Mesodermal cell (in vitro differentiated cells): Measurements from ENCODE around the gene GXYLT2.
"Not testable (repeated sequence)": the region's sequence is repeated elsewhere in the genome, so short reads cannot be mapped to it uniquely, and the experiment has no call there.

ENCODE experiments used
- H3K27ac ChIP-seq: 2 replicates; pipeline ENCODE4 v1.7.0; 2013; ENCODE audit warnings: mild to moderate bottlenecking, low read depth, low read length, moderate library complexity; ENCODE audit not compliant: severe bottlenecking
- H3K36me3 ChIP-seq: 2 replicates; pipeline ENCODE4 v1.7.1; 2013; ENCODE audit warnings: mild to moderate bottlenecking, low read length, moderate library complexity; ENCODE audit not compliant: control insufficient read depth, insufficient read depth
- H3K4me1 ChIP-seq: one replicate; pipeline ENCODE4 v1.7.1; 2013; ENCODE audit warnings: mild to moderate bottlenecking, low read length; ENCODE audit not compliant: insufficient read depth, control insufficient read depth, poor library complexity, severe bottlenecking
- H3K4me3 ChIP-seq: 2 replicates; pipeline ENCODE4 v1.7.0; 2013; ENCODE audit warnings: low read length, control low read depth, mild to moderate bottlenecking; ENCODE audit not compliant: insufficient read depth, poor library complexity, severe bottlenecking; ENCODE audit errors: extremely low read depth
- H3K9me3 ChIP-seq: 2 replicates; pipeline ENCODE4 v1.7.1; 2013; ENCODE audit warnings: mild to moderate bottlenecking, low read length, moderate library complexity; ENCODE audit not compliant: control insufficient read depth
- WGBS, 2 experiments: methylation state at CpG; one replicate each; pipeline ENCODE4 v1.1.5; 2013; ENCODE audit warnings: missing lambda C conversion rate in 2 of 2; ENCODE audit not compliant: insufficient coverage in 2 of 2; 5-methylcytosine and 5-hydroxymethylcytosine counted together

Gene GXYLT2

DNA sequence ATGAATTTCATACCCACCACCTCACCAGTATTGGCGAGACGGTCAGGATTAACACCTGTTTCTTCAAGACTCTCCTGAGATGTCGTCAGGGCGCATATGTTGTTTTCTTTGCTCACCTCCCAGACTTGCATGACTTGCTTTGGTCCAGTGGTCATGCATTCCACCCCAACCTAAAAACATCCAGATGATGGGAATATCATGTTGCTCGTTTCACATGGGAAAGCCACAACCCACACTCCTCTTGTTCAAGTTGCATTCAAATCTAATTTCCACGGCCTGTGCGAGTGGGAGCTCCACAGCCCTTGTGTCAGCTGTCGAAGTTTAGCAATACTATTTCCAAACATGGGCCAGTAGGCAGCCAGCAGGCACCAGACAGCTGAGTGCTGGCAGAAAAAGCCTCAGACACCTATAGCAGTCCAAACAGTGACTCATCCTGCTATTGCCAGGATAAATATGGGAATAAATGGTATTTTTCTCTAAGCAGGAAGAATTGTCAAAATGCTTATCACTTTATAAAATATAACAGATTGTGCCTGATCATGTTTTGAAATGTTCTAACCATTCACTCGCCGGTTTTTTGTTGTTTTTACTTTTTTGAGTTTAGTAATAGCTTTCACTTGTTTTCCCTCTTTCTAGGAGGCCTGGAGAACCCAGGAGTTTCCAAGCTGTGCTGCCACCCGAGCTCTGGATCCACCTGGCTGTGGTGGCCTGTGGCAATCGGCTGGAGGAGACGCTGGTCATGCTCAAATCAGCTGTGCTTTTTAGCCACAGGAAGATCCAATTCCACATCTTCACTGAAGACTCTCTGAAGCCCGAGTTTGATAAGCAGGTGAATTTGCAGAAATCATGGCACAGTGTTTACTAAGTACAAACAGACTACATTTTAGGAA, 20.1 kb downstream of the GXYLT2 start:
- Histone ChIP-seq H3K4me3 (no peak overlapping the region), H3K4me1 (peaks cover 10% of the 10 kb centered on the region), H3K27ac (no peak overlapping the region), H3K36me3 (peaks cover 16% of the 10 kb centered on the region), H3K9me3 (no peaks in the 10 kb centered on the region)
- WGBS, 2 experiments: 93 to 97% methylated on average over 8 to 11 of the region's 14 CpGs

GRCh38 chr3:72909591-72909990, 21.7 kb downstream of the GXYLT2 start:
- Histone ChIP-seq H3K9me3 (no peaks in the 10 kb centered on the region), H3K4me3 (no peak overlapping the region), H3K27ac (no peak overlapping the region), H3K4me1 (no peaks in the 10 kb centered on the region), H3K36me3 (peaks cover 16% of the 10 kb centered on the region)
- WGBS, 2 experiments: 87 to 97% methylated on average over 3 of the region's 3 CpGs

DNA sequence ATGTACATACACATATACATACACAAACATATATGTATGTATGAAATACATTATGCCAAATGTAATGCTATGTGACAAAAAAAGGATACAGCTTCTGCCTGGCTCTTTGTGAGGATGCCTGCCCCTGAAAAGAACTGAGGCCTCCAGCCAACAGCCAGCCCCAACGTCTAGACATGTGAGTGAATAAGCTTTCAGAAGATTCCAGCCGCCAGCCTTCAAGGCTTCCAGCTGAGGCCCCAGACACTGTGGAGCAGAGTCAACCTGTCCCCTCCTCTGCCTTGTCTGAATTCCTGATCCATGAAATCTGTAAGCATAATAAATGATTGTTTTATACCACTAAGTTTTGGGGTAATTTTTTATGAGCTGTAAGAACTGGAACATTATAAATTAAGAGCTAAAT, 24.7 kb downstream of the GXYLT2 start:
- H3K4me3 ChIP-seq: no peak overlapping the region
- H3K27ac ChIP-seq: no peak overlapping the region
- H3K4me1 ChIP-seq: no peaks in the 10 kb centered on the region
- peaks cover 16% of the 10 kb centered on the region for H3K36me3 ChIP-seq
- H3K9me3 ChIP-seq: no peaks in the 10 kb centered on the region
- WGBS, 2 experiments: 55% methylated on average over 2 of the region's 2 CpGs; no CpG with 5 or more reads in 1 of the 2 experiments

DNA sequence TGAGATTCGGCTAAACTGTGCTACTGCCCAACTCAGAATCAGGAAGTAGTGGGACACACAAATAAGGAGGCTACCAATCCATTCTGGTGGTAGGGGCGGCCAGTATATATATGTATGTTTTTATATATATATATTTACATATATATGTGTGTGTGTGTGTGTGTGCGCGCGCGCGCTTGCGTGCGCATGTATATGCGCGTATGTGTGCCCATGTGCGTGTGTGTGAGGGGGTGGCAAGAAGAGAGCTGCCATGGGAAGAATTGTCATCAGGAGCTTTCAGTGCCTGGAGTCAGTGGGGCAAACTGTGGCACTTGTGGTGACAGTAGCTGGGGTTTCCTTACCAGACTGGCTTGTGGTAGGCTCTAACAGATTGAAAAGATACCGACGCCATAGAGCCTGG, 26.5 kb downstream of the GXYLT2 start:
- Histone ChIP-seq H3K4me1 (no peaks in the 10 kb centered on the region), H3K4me3 (no peak overlapping the region), H3K36me3 (peaks cover 9% of the 10 kb centered on the region), H3K9me3 (no peaks in the 10 kb centered on the region), H3K27ac (no peak overlapping the region)
- 96 to 100% methylated on average over 11 to 13 of the region's 14 CpGs for WGBS, 2 experiments

- Histone ChIP-seq H3K36me3 (peaks cover 6% of the 10 kb centered on the region), H3K27ac (no peak overlapping the region), H3K4me3 (no peak overlapping the region), H3K4me1 (no peaks in the 10 kb centered on the region), H3K9me3 (no peaks in the 10 kb centered on the region)
- WGBS, 2 experiments: 83% methylated on average over 1 of the region's 2 CpGs; no CpG with 5 or more reads in 1 of the 2 experiments
Observed at GRCh38 chr3:72916250-72916649, 28.4 kb downstream of the GXYLT2 start.

- H3K27ac ChIP-seq: no peak overlapping the region
- WGBS, 2 experiments: 98 to 100% methylated on average over 6 to 7 of the region's 8 CpGs
- peaks cover 14% of the 10 kb centered on the region for H3K36me3 ChIP-seq
- H3K4me3 ChIP-seq: no peak overlapping the region
- no peaks in the 10 kb centered on the region for H3K4me1 ChIP-seq
- H3K9me3 ChIP-seq: no peaks in the 10 kb centered on the region
Observed at GRCh38 chr3:72919520-72919919, 31.7 kb downstream of the GXYLT2 start.

- Histone ChIP-seq H3K27ac (no peak overlapping the region), H3K9me3 (no peaks in the 10 kb centered on the region), H3K4me1 (no peaks in the 10 kb centered on the region), H3K4me3 (no peak overlapping the region), H3K36me3 (peaks cover 19% of the 10 kb centered on the region)
- 82 to 90% methylated on average over 2 of the region's 3 CpGs for WGBS, 2 experiments
Observed at GRCh38 chr3:72924055-72924454, 36.2 kb downstream of the GXYLT2 start.

- H3K27ac ChIP-seq, H3K4me1 ChIP-seq, H3K4me3 ChIP-seq, H3K9me3 ChIP-seq: not testable (repeated sequence)
- 95 to 96% methylated on average over 42 to 49 of the region's 51 CpGs for WGBS, 2 experiments
- peaks cover 11% of the 10 kb centered on the region for H3K36me3 ChIP-seq
Observed at GRCh38 chr3:72928781-72929735, 41.2 kb downstream of the GXYLT2 start.

GRCh38 chr3:72930754-72931153, 42.9 kb downstream of the GXYLT2 start:
- 80 to 89% methylated on average over 1 to 3 of the region's 4 CpGs for WGBS, 2 experiments

DNA sequence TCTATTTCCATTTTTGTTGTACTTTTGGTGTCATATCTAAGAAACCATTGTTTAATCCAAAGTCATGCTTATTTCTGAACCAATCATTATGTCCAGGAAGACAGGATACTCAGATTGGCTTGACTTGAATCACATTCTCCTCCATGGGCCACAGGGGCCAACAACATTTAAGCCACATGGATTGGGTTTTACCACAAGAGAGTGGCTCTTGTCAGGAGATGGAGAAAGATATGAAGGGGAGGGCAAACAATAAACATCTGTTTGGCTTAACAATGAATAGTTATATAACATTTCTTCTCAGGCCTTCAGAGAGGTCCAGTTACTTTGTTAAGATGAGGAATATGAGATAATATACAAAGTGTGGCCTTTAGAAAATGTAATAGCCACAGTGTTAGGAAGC, 44.6 kb downstream of the GXYLT2 start:
- Histone ChIP-seq H3K9me3 (no peaks in the 10 kb centered on the region), H3K4me1 (no peaks in the 10 kb centered on the region), H3K4me3 (no peak overlapping the region), H3K27ac (no peak overlapping the region), H3K36me3 (peaks cover 11% of the 10 kb centered on the region)

More at GRCh38 chr3:72930754-72931153, 42.9 kb downstream of the GXYLT2 start:
- Histone ChIP-seq H3K9me3 (no peaks in the 10 kb centered on the region), H3K27ac (no peak overlapping the region), H3K36me3 (peaks cover 11% of the 10 kb centered on the region), H3K4me1 (no peaks in the 10 kb centered on the region), H3K4me3 (no peak overlapping the region)
